Measurements from ENCODE around the gene ADRA1B.
A peak's percentile ranks its signal among the peaks of the same experiment; 100 is the strongest.
"Not testable (repeated sequence)": the region's sequence is repeated elsewhere in the genome, so short reads cannot be mapped to it uniquely, and the experiment has no call there.

Gene ADRA1B

GRCh38 chr5:160009591-160009989 is 93.3 kb downstream of the ADRA1B start:
- peak overlapping the region; percentile 97 for H3K4me3 ChIP-seq (replicated peaks; ENCODE audit: insufficient read depth, low read length)
- no peak for DNase-seq (ENCODE audit: low read depth in 1 of 2, low spot score in 1 of 2)
- H3K27ac ChIP-seq (replicated peaks): peak overlapping the region; percentile 77
- no peak for TF ChIP-seq SPI1 (IDR thresholded peaks at IDR 0.05; ENCODE audit: borderline replicate concordance, low read depth)
- no peak for TF ChIP-seq POLR2AphosphoS5 (IDR thresholded peaks at IDR 0.05; ENCODE audit: low read depth)
- TF ChIP-seq REST (IDR thresholded peaks at IDR 0.05; ENCODE audit: insufficient replicate concordance, low read depth): no peak
- no peak for TF ChIP-seq CTCF (IDR thresholded peaks at IDR 0.05; ENCODE audit: insufficient read depth, low read length)
- no peak for TF ChIP-seq GABPA (IDR thresholded peaks at IDR 0.05; ENCODE audit: low read depth)
- H3K27me3 ChIP-seq (ENCODE audit: insufficient read depth, poor library complexity, severe bottlenecking): no peaks in the 10 kb centered on the region

GRCh38 chr5:160011471-160011870 is 95.2 kb downstream of the ADRA1B start:
- no peak for DNase-seq (ENCODE audit: low read depth in 1 of 2, low spot score in 1 of 2)
- Histone ChIP-seq H3K27ac (replicated peaks) (no peak overlapping the region), H3K27me3 (ENCODE audit: insufficient read depth, poor library complexity, severe bottlenecking) (no peaks in the 10 kb centered on the region), H3K4me3 (replicated peaks; ENCODE audit: insufficient read depth, low read length) (no peak overlapping the region)
- no peak for TF ChIP-seq CTCF (IDR thresholded peaks at IDR 0.05; ENCODE audit: insufficient read depth, low read length)
- TF ChIP-seq REST (IDR thresholded peaks at IDR 0.05; ENCODE audit: insufficient replicate concordance, low read depth): no peak
- no peak for TF ChIP-seq SPI1 (IDR thresholded peaks at IDR 0.05; ENCODE audit: borderline replicate concordance, low read depth)
- TF ChIP-seq POLR2AphosphoS5 (IDR thresholded peaks at IDR 0.05; ENCODE audit: low read depth): no peak
- TF ChIP-seq GABPA (IDR thresholded peaks at IDR 0.05; ENCODE audit: low read depth): no peak

- H3K27me3 ChIP-seq (ENCODE audit: insufficient read depth, poor library complexity, severe bottlenecking); H3K4me3 ChIP-seq (replicated peaks; ENCODE audit: insufficient read depth, low read length); DNase-seq (ENCODE audit: low read depth in 1 of 2, low spot score in 1 of 2); H3K27ac ChIP-seq (replicated peaks): not testable (repeated sequence)
These were observed 97.9 kb downstream of the ADRA1B start for GRCh38 chr5:160014197-160014596.

- DNase-seq (ENCODE audit: low read depth in 1 of 2, low spot score in 1 of 2): no peak
- no peak overlapping the region for H3K4me3 ChIP-seq (replicated peaks; ENCODE audit: insufficient read depth, low read length)
- H3K27ac ChIP-seq (replicated peaks): no peak overlapping the region
- no peak for TF ChIP-seq REST (IDR thresholded peaks at IDR 0.05; ENCODE audit: insufficient replicate concordance, low read depth)
- TF ChIP-seq SPI1 (IDR thresholded peaks at IDR 0.05; ENCODE audit: borderline replicate concordance, low read depth): no peak
- TF ChIP-seq GABPA (IDR thresholded peaks at IDR 0.05; ENCODE audit: low read depth): no peak
- no peak for TF ChIP-seq POLR2AphosphoS5 (IDR thresholded peaks at IDR 0.05; ENCODE audit: low read depth)
- no peak for TF ChIP-seq CTCF (IDR thresholded peaks at IDR 0.05; ENCODE audit: insufficient read depth, low read length)
- H3K27me3 ChIP-seq (ENCODE audit: insufficient read depth, poor library complexity, severe bottlenecking): no peaks in the 10 kb centered on the region
These were observed 102.8 kb downstream of the ADRA1B start for GRCh38 chr5:160018945-160019625.

Measured in HL-60 (cell line).